SU-DHL-6 (cell line): ENCODE data around the gene PDZRN3.

Experiments
- CTCF ChIP-seq: fragments of 200-600 bp; sonication (generic); IDR thresholded peaks from one replicate; pipeline ENCODE4 v1.5.1; 2017; ENCODE audit warnings: antibody characterized with exemption, mild to moderate bottlenecking, low read length, moderate library complexity; ENCODE audit not compliant: insufficient read depth, poor library complexity, severe bottlenecking
- EZH2phosphoT487 ChIP-seq: fragments of 200-600 bp; sonication (generic), shearing (Covaris generic); conservative IDR thresholded peaks from 2 replicates; pipeline ENCODE4 v1.6.1; 2018; ENCODE audit warnings: mild to moderate bottlenecking, antibody characterized with exemption, low read length, moderate library complexity, mixed read lengths

GRCh38 chr3:73381551-73381950 is 243.2 kb downstream of the PDZRN3 start:
- no peak for TF ChIP-seq CTCF
- no peak for TF ChIP-seq EZH2phosphoT487
